ENCODE data around the gene SLC13A5. TPM values are rescaled to one million over a fixed set of nuclear protein-coding genes. Genes with fewer than 3 reads are reported as not detected.
"Not testable (repeated sequence)": the region's sequence is repeated elsewhere in the genome, so short reads cannot be mapped to it uniquely, and the experiment has no call there.

SLC13A5 gene
- polyA plus RNA-seq, 1 donor from 2014 or later: 0.30 TPM

GRCh38 chr17:6655732-6656361, 57.3 kb downstream of the SLC13A5 start:
- H3K4me1 Mint-ChIP-seq: peaks cover 40 to 47% (median 42%) of the 10 kb centered on the region in 3 donors
- peak overlapping the region; percentile 79 to 91 (median 83) for H3K4me3 Mint-ChIP-seq

GRCh38 chr17:6654841-6655731, 58.1 kb downstream of the SLC13A5 start:
- H3K27me3 Mint-ChIP-seq: no peaks in the 10 kb centered on the region
- H3K4me1 Mint-ChIP-seq: peaks cover 41 to 45% (median 43%) of the 10 kb centered on the region in 3 donors
- peak overlapping the region in 1 of 3 donors; percentile 68 for H3K27ac Mint-ChIP-seq
- H3K9me3 Mint-ChIP-seq: no peaks in the 10 kb centered on the region
- H3K36me3 Mint-ChIP-seq: peaks cover 2% of the 10 kb centered on the region
- H3K4me3 Mint-ChIP-seq: peak overlapping the region; percentile 67 to 91 (median 79)

More at GRCh38 chr17:6655732-6656361, 57.3 kb downstream of the SLC13A5 start:
- H3K9me3 Mint-ChIP-seq, H3K36me3 Mint-ChIP-seq, H3K27me3 Mint-ChIP-seq: not testable (repeated sequence)
- peak overlapping the region in 1 of 3 donors; percentile 68 for H3K27ac Mint-ChIP-seq

- no peaks in the 10 kb centered on the region for H3K9me3 Mint-ChIP-seq
- H3K4me3 Mint-ChIP-seq: peak overlapping the region; percentile 79 to 97 (median 84)
- H3K36me3 Mint-ChIP-seq: no peaks in the 10 kb centered on the region
- H3K27me3 Mint-ChIP-seq: no peaks in the 10 kb centered on the region
- peak overlapping the region; percentile 68 to 100 (median 81) for H3K27ac Mint-ChIP-seq
- peaks cover 39 to 53% (median 51%) of the 10 kb centered on the region in 3 donors for H3K4me1 Mint-ChIP-seq
These were observed 61.2 kb downstream of the SLC13A5 start for GRCh38 chr17:6651919-6652452.

- no peaks in the 10 kb centered on the region for H3K36me3 Mint-ChIP-seq
- H3K9me3 Mint-ChIP-seq: no peaks in the 10 kb centered on the region
- peak within 1 kb of the TSS; percentile 95 to 99 (median 98) for H3K4me3 Mint-ChIP-seq
- peak within 1 kb of the TSS; percentile 99 to 100 (median 100) for H3K27ac Mint-ChIP-seq
- peaks cover 39 to 53% (median 52%) of the 10 kb centered on the region in 3 donors for H3K4me1 Mint-ChIP-seq
- no peaks in the 10 kb centered on the region for H3K27me3 Mint-ChIP-seq
These were observed 61.7 kb downstream of the SLC13A5 start, which contains the start of the genes C17orf100 and MED31 for GRCh38 chr17:6651354-6651918. Gene C17orf100, plus strand, starts transcription at chr17:6651762. Its CDS starts 152 bp downstream, at chr17:6651914. Gene MED31, minus strand, starts transcription at chr17:6651605. Its CDS starts 77 bp downstream, at chr17:6651528.

- H3K27me3 Mint-ChIP-seq: no peaks in the 10 kb centered on the region
- H3K4me1 Mint-ChIP-seq: peaks cover 27 to 46% (median 36%) of the 10 kb centered on the region in 3 donors
- peak overlapping the region in 1 of 4 donors; percentile 49 for H3K4me3 Mint-ChIP-seq
- H3K36me3 Mint-ChIP-seq: peaks cover 1% of the 10 kb centered on the region
- peak overlapping the region in 1 of 3 donors; percentile 74 for H3K27ac Mint-ChIP-seq
- H3K9me3 Mint-ChIP-seq: no peaks in the 10 kb centered on the region
These were observed 65.0 kb downstream of the SLC13A5 start for GRCh38 chr17:6648181-6648580.

- H3K27ac Mint-ChIP-seq: peak overlapping the region in 1 of 3 donors; percentile 96
- H3K4me1 Mint-ChIP-seq: peaks cover 24 to 35% (median 30%) of the 10 kb centered on the region in 3 donors
- peaks cover 1% of the 10 kb centered on the region for H3K36me3 Mint-ChIP-seq
- H3K4me3 Mint-ChIP-seq: peak overlapping the region in 2 of 4 donors; percentile 45 to 98
- H3K27me3 Mint-ChIP-seq: no peaks in the 10 kb centered on the region
- no peaks in the 10 kb centered on the region for H3K9me3 Mint-ChIP-seq
These were observed 69.6 kb downstream of the SLC13A5 start for GRCh38 chr17:6643451-6644125.

GRCh38 chr17:6642592-6642991, 70.6 kb downstream of the SLC13A5 start:
- H3K9me3 Mint-ChIP-seq: no peaks in the 10 kb centered on the region
- H3K27me3 Mint-ChIP-seq: no peaks in the 10 kb centered on the region
- H3K4me1 Mint-ChIP-seq: peaks cover 20 to 28% (median 25%) of the 10 kb centered on the region in 3 donors
- H3K4me3 Mint-ChIP-seq: peak overlapping the region; percentile 28 to 98 (median 70)
- peaks cover 1% of the 10 kb centered on the region for H3K36me3 Mint-ChIP-seq
- peak overlapping the region; percentile 35 to 96 (median 46) for H3K27ac Mint-ChIP-seq

- H3K4me1 Mint-ChIP-seq: peaks cover 21 to 24% (median 23%) of the 10 kb centered on the region in 3 donors
- H3K27ac Mint-ChIP-seq: peak overlapping the region; percentile 87 to 100 (median 96)
- H3K4me3 Mint-ChIP-seq: peak overlapping the region; percentile 95 to 100 (median 97)
These were observed 71.8 kb downstream of the SLC13A5 start for GRCh38 chr17:6641247-6641863.

GRCh38 chr17:6640536-6641246, 72.5 kb downstream of the SLC13A5 start, which contains the start of the genes KIAA0753 and TXNDC17:
Gene KIAA0753, minus strand, starts transcription at chr17:6640711. Its CDS starts 5,608 bp downstream, at chr17:6635103.
Gene TXNDC17, plus strand, starts transcription at chr17:6641060. Its CDS starts 23 bp downstream, at chr17:6641083.
- no peaks in the 10 kb centered on the region for H3K27me3 Mint-ChIP-seq
- no peaks in the 10 kb centered on the region for H3K9me3 Mint-ChIP-seq
- peak within 1 kb of the TSS; percentile 87 to 100 (median 96) for H3K27ac Mint-ChIP-seq
- H3K4me1 Mint-ChIP-seq: peaks cover 19 to 23% (median 21%) of the 10 kb centered on the region in 3 donors
- H3K36me3 Mint-ChIP-seq: peaks cover 1% of the 10 kb centered on the region
- H3K4me3 Mint-ChIP-seq: peak within 1 kb of the TSS; percentile 95 to 100 (median 97)

More at GRCh38 chr17:6641247-6641863, 71.8 kb downstream of the SLC13A5 start:
- H3K36me3 Mint-ChIP-seq: peaks cover 1% of the 10 kb centered on the region
- H3K27me3 Mint-ChIP-seq: no peaks in the 10 kb centered on the region
- no peaks in the 10 kb centered on the region for H3K9me3 Mint-ChIP-seq

- Mint-ChIP-seq H3K9me3 (no peaks in the 10 kb centered on the region), H3K27ac (peak overlapping the region; percentile 87 to 100 (median 96)), H3K36me3 (no peaks in the 10 kb centered on the region), H3K27me3 (no peaks in the 10 kb centered on the region), H3K4me1 (peaks cover 19 to 21% (median 19%) of the 10 kb centered on the region in 3 donors), H3K4me3 (peak overlapping the region; percentile 95 to 100 (median 97))
These were observed 73.3 kb downstream of the SLC13A5 start for GRCh38 chr17:6639586-6640535.

GRCh38 chr17:6639014-6639585, 74.1 kb downstream of the SLC13A5 start:
- Mint-ChIP-seq H3K27me3 (no peaks in the 10 kb centered on the region), H3K4me3 (peak overlapping the region; percentile 95 to 100 (median 97)), H3K4me1 (peaks cover 17 to 21% (median 19%) of the 10 kb centered on the region in 3 donors), H3K27ac (peak overlapping the region in 2 of 3 donors; percentile 39 to 96), H3K9me3 (no peaks in the 10 kb centered on the region), H3K36me3 (peaks cover 3% of the 10 kb centered on the region)
